NT2/D1 (cell line): ENCODE results near the gene THEM4.

Source experiments
- SUZ12 ChIP-seq: IDR thresholded peaks from 2 replicates; pipeline ENCODE4 v1.6.1; 2011; ENCODE audit not compliant: insufficient read length, insufficient read depth; ENCODE audit errors: extremely low read depth
- YY1 ChIP-seq: IDR thresholded peaks from 2 replicates; pipeline ENCODE4 v1.6.1; 2011; ENCODE audit not compliant: insufficient read length, insufficient read depth
- ZNF274 ChIP-seq: IDR thresholded peaks from 2 replicates; pipeline ENCODE4 v1.6.1; 2011; ENCODE audit warnings: mild to moderate bottlenecking, low read depth, low read length

DNA sequence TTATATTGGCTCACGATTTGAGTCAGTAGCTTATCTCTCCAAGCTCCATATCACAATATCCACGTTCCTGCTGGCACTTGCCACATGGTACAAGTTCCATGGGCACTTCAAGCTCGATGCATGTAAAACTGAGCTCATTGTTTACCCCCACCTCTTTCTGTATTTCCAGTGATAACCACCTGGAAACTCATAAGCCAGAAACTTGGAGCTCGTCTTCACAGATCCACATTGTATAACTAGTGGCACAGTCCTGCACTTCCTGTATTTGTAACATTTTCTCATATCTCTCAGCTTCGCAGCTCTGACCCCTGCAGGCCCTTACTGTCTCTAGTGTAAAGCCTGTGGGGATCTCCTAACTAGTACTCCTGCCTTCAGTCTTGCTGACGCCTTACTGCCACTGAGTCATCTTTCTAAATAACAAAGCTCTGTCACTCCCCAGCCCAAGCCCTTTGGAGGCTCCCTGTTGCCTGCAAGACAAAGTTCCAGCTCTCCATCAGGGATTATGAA is 63.2 kb downstream of the THEM4 start:
- TF ChIP-seq SUZ12 (no peak), YY1 (no peak), ZNF274 (no peak)
